MM.1S (cell line): ENCODE data around the gene ATOSA.

Experiments used
- DNase-seq: peaks from one replicate; pipeline ENCODE4 v3.0.0-alpha.2; 2015
- H2AFZ ChIP-seq: fragments of 300-600 bp; sonication (generic); 2 replicates; pipeline ENCODE4 v1.6.0; 2016; ENCODE audit warnings: antibody characterized with exemption, low read length
- H3F3A ChIP-seq: fragments of 300-600 bp; sonication (generic); 2 replicates; pipeline ENCODE4 v1.6.1; 2016; ENCODE audit warnings: mild to moderate bottlenecking, antibody characterized with exemption, low read length, moderate library complexity, mixed read lengths; ENCODE audit not compliant: insufficient read depth
- H3K27ac ChIP-seq: fragments of 300-600 bp; sonication (generic); 2 replicates; pipeline ENCODE4 v1.5.1; 2016; ENCODE audit warnings: mild to moderate bottlenecking, low read length
- H3K27me3 ChIP-seq: fragments of 300-600 bp; sonication (generic); replicated peaks from 2 replicates; pipeline ENCODE4 v1.6.0; 2016; ENCODE audit warnings: low read length; ENCODE audit not compliant: insufficient read depth
- H3K36me3 ChIP-seq: fragments of 300-600 bp; sonication (generic); replicated peaks from 2 replicates; pipeline ENCODE4 v1.6.1; 2016; ENCODE audit warnings: mild to moderate bottlenecking, low read length, mixed read lengths; ENCODE audit not compliant: insufficient read depth
- H3K4me1 ChIP-seq: fragments of 300-600 bp; sonication (generic); 2 replicates; pipeline ENCODE4 v1.6.1; 2016; ENCODE audit warnings: low read length, mixed read lengths
- H3K4me2 ChIP-seq: fragments of 300-600 bp; sonication (generic); 2 replicates; pipeline ENCODE4 v1.6.0; 2016; ENCODE audit warnings: low read depth, low read length
- H3K4me3 ChIP-seq: fragments of 300-600 bp; sonication (generic); 2 replicates; pipeline ENCODE4 v1.5.1; 2016; ENCODE audit warnings: low read length, mixed read lengths
- H3K79me2 ChIP-seq: fragments of 300-600 bp; sonication (generic); 2 replicates; pipeline ENCODE4 v1.6.1; 2016; ENCODE audit warnings: mixed run types, low read length, mixed read lengths
- H3K9ac ChIP-seq: fragments of 300-600 bp; sonication (generic); 2 replicates; pipeline ENCODE4 v1.6.1; 2016; ENCODE audit warnings: low read length, mixed read lengths
- H3K9me2 ChIP-seq: fragments of 300-600 bp; sonication (generic); replicated peaks from 2 replicates; pipeline ENCODE4 v1.6.1; 2016; ENCODE audit warnings: mild to moderate bottlenecking, low read length, mixed read lengths; ENCODE audit not compliant: insufficient read depth
- H3K9me3 ChIP-seq: fragments of 300-600 bp; sonication (generic); replicated peaks from 2 replicates; pipeline ENCODE4 v1.6.1; 2016; ENCODE audit warnings: mild to moderate bottlenecking, low read length, mixed read lengths; ENCODE audit not compliant: insufficient read depth
- H4K20me1 ChIP-seq: fragments of 300-600 bp; sonication (generic); 2 replicates; pipeline ENCODE4 v1.6.1; 2016; ENCODE audit warnings: mild to moderate bottlenecking, low read length, moderate library complexity, mixed read lengths; ENCODE audit not compliant: insufficient read depth
- EZH2 ChIP-seq: fragments of 300-600 bp; sonication (generic); optimal IDR thresholded peaks from 2 replicates; pipeline ENCODE3; 2017; ENCODE audit warnings: low read depth, mild to moderate bottlenecking, antibody characterized with exemption, low read length, mixed read lengths
- EZH2phosphoT487 ChIP-seq: fragments of 300-600 bp; sonication (generic); IDR thresholded peaks from 2 replicates; pipeline ENCODE4 v1.6.1; 2018; ENCODE audit warnings: antibody characterized with exemption, low read length
- TF ChIP-seq, protein P1 (sequence below): fragments of 300-600 bp; sonication (generic); IDR thresholded peaks from 2 replicates; pipeline ENCODE4 v1.5.1; 2016; ENCODE audit warnings: antibody characterized with exemption, low read length, mixed read lengths

The ATOSA gene

DNA sequence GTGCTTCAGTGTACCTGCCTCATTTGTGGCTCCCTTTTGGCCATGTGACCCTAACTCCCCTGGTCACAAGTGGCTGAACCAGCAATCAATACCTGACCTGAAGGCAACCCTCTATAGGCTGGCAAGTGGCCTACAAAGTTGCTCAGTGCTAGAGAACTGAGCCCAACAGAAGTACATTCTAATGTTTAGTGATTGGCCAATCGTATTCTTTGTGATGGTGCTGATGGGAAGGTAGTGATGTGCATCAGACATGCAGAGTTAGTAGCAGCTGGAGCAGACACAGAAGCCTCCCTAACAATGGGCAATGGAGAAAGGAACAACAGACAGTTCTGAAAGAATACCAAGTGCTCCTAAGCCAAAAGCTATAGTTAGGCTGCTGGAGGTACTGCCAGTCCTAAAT, 10.4 kb upstream of the ATOSA start:
- TF ChIP-seq EZH2phosphoT487 (no peak), EZH2 (no peak)
- TF ChIP-seq, protein P1, sequence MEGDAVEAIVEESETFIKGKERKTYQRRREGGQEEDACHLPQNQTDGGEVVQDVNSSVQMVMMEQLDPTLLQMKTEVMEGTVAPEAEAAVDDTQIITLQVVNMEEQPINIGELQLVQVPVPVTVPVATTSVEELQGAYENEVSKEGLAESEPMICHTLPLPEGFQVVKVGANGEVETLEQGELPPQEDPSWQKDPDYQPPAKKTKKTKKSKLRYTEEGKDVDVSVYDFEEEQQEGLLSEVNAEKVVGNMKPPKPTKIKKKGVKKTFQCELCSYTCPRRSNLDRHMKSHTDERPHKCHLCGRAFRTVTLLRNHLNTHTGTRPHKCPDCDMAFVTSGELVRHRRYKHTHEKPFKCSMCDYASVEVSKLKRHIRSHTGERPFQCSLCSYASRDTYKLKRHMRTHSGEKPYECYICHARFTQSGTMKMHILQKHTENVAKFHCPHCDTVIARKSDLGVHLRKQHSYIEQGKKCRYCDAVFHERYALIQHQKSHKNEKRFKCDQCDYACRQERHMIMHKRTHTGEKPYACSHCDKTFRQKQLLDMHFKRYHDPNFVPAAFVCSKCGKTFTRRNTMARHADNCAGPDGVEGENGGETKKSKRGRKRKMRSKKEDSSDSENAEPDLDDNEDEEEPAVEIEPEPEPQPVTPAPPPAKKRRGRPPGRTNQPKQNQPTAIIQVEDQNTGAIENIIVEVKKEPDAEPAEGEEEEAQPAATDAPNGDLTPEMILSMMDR: no peak
- Histone ChIP-seq H3K4me2 (no peak overlapping the region), H3K9me2 (no peaks in the 10 kb centered on the region), H3K36me3 (no peaks in the 10 kb centered on the region), H3K4me1 (peaks cover 7% of the 10 kb centered on the region), H3K4me3 (no peak overlapping the region), H3F3A (no peaks in the 10 kb centered on the region), H3K9ac (no peak overlapping the region), H3K79me2 (0 out of 2 replicates have a peak, but pooled peaks cover 4% of the 10 kb centered on the region), H3K27me3 (no peaks in the 10 kb centered on the region), H3K27ac (no peak overlapping the region), H3K9me3 (no peaks in the 10 kb centered on the region), H2AFZ (no peak overlapping the region), H4K20me1 (no peaks in the 10 kb centered on the region)
- DNase-seq: no peak

DNA sequence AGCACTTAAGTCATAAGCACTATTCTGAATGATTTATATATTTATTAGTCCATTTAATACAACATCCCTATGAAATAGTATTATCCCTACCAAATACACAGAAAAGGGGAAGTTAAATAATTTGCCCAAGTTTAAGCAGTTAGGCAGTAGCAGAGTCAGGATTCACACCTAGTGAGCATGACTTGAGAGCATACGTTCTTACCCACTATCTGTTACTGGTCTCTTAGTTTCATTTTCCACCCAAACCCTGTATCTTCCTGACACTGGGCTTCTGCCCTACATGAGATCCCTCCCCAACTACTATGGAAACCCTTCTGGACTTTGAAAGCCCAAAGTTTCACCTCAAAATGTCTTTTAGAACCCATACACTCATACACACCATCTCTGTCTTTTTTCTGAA, 4.4 kb upstream of the ATOSA start:
- peak overlapping the region; percentile 72 for H3K4me2 ChIP-seq
- peak; percentile 73 for DNase-seq
- H3K9me2 ChIP-seq: no peaks in the 10 kb centered on the region

DNA sequence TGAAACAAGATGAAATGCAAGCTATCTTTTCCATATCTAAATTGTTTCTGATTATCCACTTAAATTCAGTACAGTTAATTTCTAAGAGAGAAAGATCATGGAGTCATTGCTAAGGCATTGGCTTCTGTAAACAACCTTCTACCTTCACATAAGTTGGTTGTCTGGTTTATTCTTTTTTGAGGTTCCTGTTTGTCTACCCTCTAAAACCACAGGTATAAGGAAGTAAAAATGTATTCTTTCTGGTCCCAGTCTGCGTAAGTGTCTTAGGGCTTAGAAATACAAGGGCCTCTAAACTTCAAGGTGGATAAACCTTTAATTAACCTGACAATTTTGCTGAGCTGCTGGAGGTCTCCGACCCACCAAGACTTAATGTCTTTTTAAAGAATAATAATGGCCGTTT, 3.6 kb upstream of the ATOSA start:
- peak overlapping the region; percentile 72 for H3K4me2 ChIP-seq
- DNase-seq: peak; percentile 44
- H3K27ac ChIP-seq: peak overlapping the region; percentile 94

More for the DNA sequence above, 4.4 kb upstream of the ATOSA start:
- Histone ChIP-seq H3K79me2 (peaks cover 29% of the 10 kb centered on the region), H3K36me3 (no peaks in the 10 kb centered on the region), H3K9ac (peak overlapping the region; percentile 43; the same call in 1 of the 2 replicates), H3K4me3 (peak overlapping the region; percentile 38), H2AFZ (no peak overlapping the region), H3F3A (peaks cover 42% of the 10 kb centered on the region), H4K20me1 (no peaks in the 10 kb centered on the region), H3K4me1 (peaks cover 46% of the 10 kb centered on the region), H3K27ac (peak overlapping the region; percentile 94), H3K9me3 (no peaks in the 10 kb centered on the region), H3K27me3 (no peaks in the 10 kb centered on the region)
- TF ChIP-seq EZH2phosphoT487 (no peak), EZH2 (no peak)
- TF ChIP-seq, protein P1: no peak

More for the DNA sequence above, 3.6 kb upstream of the ATOSA start:
- Histone ChIP-seq H3K9ac (peak overlapping the region; percentile 43), H3K79me2 (peaks cover 34% of the 10 kb centered on the region), H3K9me2 (no peaks in the 10 kb centered on the region), H4K20me1 (no peaks in the 10 kb centered on the region), H3F3A (peaks cover 50% of the 10 kb centered on the region), H3K4me1 (peaks cover 46% of the 10 kb centered on the region), H3K27me3 (no peaks in the 10 kb centered on the region), H3K36me3 (no peaks in the 10 kb centered on the region), H2AFZ (peak overlapping the region; percentile 26; the same call in 1 of the 2 replicates), H3K4me3 (peak overlapping the region; percentile 38), H3K9me3 (no peaks in the 10 kb centered on the region)
- TF ChIP-seq EZH2: no peak
- TF ChIP-seq, protein P1: no peak
- TF ChIP-seq EZH2phosphoT487: no peak
